ENCODE data around the gene SOHLH1. TPM values are rescaled to one million over a fixed set of nuclear protein-coding genes. Genes with fewer than 3 reads are reported as not detected.
A peak's percentile ranks its signal among the peaks of the same experiment; 100 is the strongest.
"Not testable (repeated sequence)": the region's sequence is repeated elsewhere in the genome, so short reads cannot be mapped to it uniquely, and the experiment has no call there.

The SOHLH1 gene
- total RNA-seq, 1 donor, result not detected

- Histone ChIP-seq H2AFZ (ENCODE audit: low read length) (no peak overlapping the region), H3K4me2 (ENCODE audit: insufficient read depth, low read length) (no peak overlapping the region), H4K20me1 (ENCODE audit: insufficient read depth, low read length) (no peaks in the 10 kb centered on the region), H3K36me3 (ENCODE audit: insufficient read depth, low read length) (no peaks in the 10 kb centered on the region), H3K4me1 (ENCODE audit: insufficient read depth, low read length) (no peaks in the 10 kb centered on the region), H3K27me3 (ENCODE audit: insufficient read depth, low read length) (no peaks in the 10 kb centered on the region), H3K79me2 (ENCODE audit: insufficient read depth, low read length) (no peaks in the 10 kb centered on the region), H3K27ac (ENCODE audit: low read depth, low read length) (no peak overlapping the region), H3K4me3 (ENCODE audit: insufficient read depth, low read length) (no peak overlapping the region), H3K9me3 (ENCODE audit: low read depth, low read length) (no peaks in the 10 kb centered on the region)
- TF ChIP-seq, protein P1, sequence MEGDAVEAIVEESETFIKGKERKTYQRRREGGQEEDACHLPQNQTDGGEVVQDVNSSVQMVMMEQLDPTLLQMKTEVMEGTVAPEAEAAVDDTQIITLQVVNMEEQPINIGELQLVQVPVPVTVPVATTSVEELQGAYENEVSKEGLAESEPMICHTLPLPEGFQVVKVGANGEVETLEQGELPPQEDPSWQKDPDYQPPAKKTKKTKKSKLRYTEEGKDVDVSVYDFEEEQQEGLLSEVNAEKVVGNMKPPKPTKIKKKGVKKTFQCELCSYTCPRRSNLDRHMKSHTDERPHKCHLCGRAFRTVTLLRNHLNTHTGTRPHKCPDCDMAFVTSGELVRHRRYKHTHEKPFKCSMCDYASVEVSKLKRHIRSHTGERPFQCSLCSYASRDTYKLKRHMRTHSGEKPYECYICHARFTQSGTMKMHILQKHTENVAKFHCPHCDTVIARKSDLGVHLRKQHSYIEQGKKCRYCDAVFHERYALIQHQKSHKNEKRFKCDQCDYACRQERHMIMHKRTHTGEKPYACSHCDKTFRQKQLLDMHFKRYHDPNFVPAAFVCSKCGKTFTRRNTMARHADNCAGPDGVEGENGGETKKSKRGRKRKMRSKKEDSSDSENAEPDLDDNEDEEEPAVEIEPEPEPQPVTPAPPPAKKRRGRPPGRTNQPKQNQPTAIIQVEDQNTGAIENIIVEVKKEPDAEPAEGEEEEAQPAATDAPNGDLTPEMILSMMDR (IDR thresholded peaks at IDR 0.05; ENCODE audit: extremely low read depth, low read depth, low read length), result no peak
- DNase-seq (ENCODE audit: insufficient read length, low spot score, missing footprints), result peak; percentile 43
Measured at GRCh38 chr9:135674977-135675376, 24.3 kb downstream of the SOHLH1 start.

GRCh38 chr9:135673941-135674340, 25.3 kb downstream of the SOHLH1 start:
- Histone ChIP-seq H3K4me1 (ENCODE audit: insufficient read depth, low read length) (no peaks in the 10 kb centered on the region), H3K27ac (ENCODE audit: low read depth, low read length) (no peak overlapping the region), H3K27me3 (ENCODE audit: insufficient read depth, low read length) (no peaks in the 10 kb centered on the region), H3K79me2 (ENCODE audit: insufficient read depth, low read length) (no peaks in the 10 kb centered on the region), H3K4me2 (ENCODE audit: insufficient read depth, low read length) (no peak overlapping the region), H3K36me3 (ENCODE audit: insufficient read depth, low read length) (no peaks in the 10 kb centered on the region), H3K4me3 (ENCODE audit: insufficient read depth, low read length) (no peak overlapping the region), H4K20me1 (ENCODE audit: insufficient read depth, low read length) (no peaks in the 10 kb centered on the region), H3K9me3 (ENCODE audit: low read depth, low read length) (no peaks in the 10 kb centered on the region), H2AFZ (ENCODE audit: low read length) (no peak overlapping the region)
- no peak for DNase-seq (ENCODE audit: insufficient read length, low spot score, missing footprints)
- TF ChIP-seq, protein P1 (IDR thresholded peaks at IDR 0.05; ENCODE audit: extremely low read depth, low read depth, low read length), result no peak

GRCh38 chr9:135672786-135673185, 26.5 kb downstream of the SOHLH1 start:
- not testable (repeated sequence) for H3K9me3 ChIP-seq (ENCODE audit: low read depth, low read length); H3K4me1 ChIP-seq (ENCODE audit: insufficient read depth, low read length); H3K79me2 ChIP-seq (ENCODE audit: insufficient read depth, low read length); H3K27ac ChIP-seq (ENCODE audit: low read depth, low read length); DNase-seq (ENCODE audit: insufficient read length, low spot score, missing footprints); H3K4me3 ChIP-seq (ENCODE audit: insufficient read depth, low read length); H4K20me1 ChIP-seq (ENCODE audit: insufficient read depth, low read length); H3K27me3 ChIP-seq (ENCODE audit: insufficient read depth, low read length); H3K4me2 ChIP-seq (ENCODE audit: insufficient read depth, low read length); H2AFZ ChIP-seq (ENCODE audit: low read length); H3K36me3 ChIP-seq (ENCODE audit: insufficient read depth, low read length)

- Histone ChIP-seq H3K27me3 (ENCODE audit: insufficient read depth, low read length) (no peaks in the 10 kb centered on the region), H3K9me3 (ENCODE audit: low read depth, low read length) (no peaks in the 10 kb centered on the region), H3K4me2 (ENCODE audit: insufficient read depth, low read length) (no peak overlapping the region), H3K36me3 (ENCODE audit: insufficient read depth, low read length) (no peaks in the 10 kb centered on the region), H4K20me1 (ENCODE audit: insufficient read depth, low read length) (no peaks in the 10 kb centered on the region), H2AFZ (ENCODE audit: low read length) (no peak overlapping the region), H3K27ac (ENCODE audit: low read depth, low read length) (no peak overlapping the region), H3K4me1 (ENCODE audit: insufficient read depth, low read length) (no peaks in the 10 kb centered on the region), H3K79me2 (ENCODE audit: insufficient read depth, low read length) (no peaks in the 10 kb centered on the region), H3K4me3 (ENCODE audit: insufficient read depth, low read length) (no peak overlapping the region)
- peak; percentile 66 for DNase-seq (ENCODE audit: insufficient read length, low spot score, missing footprints)
- TF ChIP-seq, protein P1 (IDR thresholded peaks at IDR 0.05; ENCODE audit: extremely low read depth, low read depth, low read length), result no peak
Measured at GRCh38 chr9:135671591-135672041, 27.7 kb downstream of the SOHLH1 start.
